HS-27A (cell line): ENCODE results near the gene TMIGD3.

Experiments
- DNase-seq: peaks from one replicate; pipeline ENCODE4 v3.0.0-alpha.2; 2012; ENCODE audit warnings: low read depth, missing footprints

TMIGD3 gene

DNA sequence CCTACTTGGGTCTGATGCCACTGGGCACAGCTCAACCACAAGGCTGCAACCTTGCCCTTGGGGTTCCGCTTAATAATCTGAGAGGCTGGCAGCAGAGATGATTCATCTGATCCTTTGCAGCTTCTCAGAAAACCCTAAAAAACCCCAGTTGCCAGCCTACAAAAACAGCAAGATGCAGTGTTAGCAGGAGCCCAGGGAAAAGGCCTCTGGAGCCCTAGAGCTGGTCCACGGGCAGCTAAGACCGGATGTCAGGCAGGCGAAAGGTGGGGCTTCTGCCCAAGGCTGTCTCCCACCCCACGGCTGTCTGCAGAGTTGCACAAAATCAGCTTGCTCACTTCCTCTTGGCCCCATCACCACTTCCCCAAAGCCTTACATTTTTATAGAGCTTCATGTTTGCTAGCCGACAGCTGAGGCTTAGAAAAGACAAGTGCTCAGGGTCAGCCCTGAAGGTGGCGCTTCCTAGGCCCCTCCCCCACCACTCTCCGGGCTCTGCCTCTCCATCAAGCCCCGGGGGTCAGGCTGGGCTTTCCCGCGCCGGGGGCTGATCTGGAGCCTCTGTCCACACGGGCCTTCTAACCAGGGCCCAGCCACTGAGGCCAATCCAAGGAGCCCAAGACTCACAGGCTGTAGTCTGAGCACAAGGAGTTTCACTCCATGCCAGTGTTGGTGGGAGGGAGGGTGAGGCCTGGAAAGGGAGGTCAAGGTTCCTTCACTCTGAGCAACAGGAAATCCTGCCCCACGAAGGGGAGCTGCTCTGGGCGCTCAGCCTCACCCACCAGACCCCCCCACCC, 4.2 kb upstream of the TMIGD3 start:
- peak; percentile 39 for DNase-seq

DNA sequence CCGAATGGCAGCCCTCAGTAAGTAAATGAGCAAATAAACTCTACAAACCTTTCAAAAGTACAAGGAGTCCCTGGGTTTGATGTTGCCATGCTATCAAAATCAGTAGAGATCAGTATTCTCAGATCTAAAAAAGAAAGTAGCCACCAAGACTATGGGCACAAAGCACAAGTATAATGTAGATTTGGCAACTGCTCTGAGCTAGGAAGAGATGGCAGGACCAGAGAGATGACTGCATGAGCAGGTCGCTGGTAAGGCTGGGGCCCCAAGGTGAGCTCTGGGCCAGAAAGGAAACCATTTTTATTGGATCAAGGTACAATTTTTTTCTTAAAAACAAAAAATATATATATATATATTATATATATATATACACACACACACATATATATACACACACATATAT, 3.1 kb upstream of the TMIGD3 start:
- no peak for DNase-seq

DNA sequence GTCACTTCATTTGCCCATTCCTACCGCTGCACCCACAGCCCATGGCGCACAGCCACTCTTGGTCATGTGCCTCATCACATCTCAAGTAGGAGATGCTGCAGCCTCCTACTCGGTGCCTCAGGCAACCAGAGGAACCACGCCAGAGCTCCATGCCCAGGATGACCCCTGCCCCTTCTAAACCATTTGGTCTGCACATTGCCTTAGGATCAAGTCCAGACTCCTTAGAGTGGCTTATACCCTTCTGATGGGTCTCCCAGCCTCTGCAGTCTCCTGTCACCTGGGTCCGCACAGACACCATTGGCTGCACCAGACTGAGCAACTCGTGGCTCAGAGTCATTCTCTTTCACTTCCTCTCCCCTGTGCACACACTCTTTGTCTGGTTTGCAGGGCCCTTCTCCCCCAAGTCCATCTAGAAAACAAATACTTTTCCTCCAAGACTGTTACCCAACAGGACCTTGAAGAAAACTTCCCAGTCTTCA, 2.2 kb upstream of the TMIGD3 start:
- no peak for DNase-seq

DNA sequence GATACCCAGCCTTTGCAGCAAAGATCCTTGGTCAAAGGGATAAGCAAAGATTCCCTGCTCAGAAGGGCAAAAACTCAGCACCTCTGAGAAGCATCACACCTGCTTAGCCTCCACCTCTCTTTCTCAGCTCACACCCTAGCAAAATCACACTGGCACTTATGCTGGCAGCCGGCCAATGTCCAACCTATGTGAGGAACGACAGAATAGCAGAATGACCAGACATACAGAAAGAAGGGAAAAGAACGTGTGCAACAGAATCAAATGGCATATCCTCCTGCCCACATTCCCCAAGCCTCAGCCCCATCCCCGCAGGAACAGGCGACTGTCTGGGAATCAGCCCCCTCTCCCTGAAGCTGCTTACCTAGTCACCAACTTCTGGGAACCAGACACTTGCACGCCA, 664 bp upstream of the TMIGD3 start:
- DNase-seq = no peak

DNA sequence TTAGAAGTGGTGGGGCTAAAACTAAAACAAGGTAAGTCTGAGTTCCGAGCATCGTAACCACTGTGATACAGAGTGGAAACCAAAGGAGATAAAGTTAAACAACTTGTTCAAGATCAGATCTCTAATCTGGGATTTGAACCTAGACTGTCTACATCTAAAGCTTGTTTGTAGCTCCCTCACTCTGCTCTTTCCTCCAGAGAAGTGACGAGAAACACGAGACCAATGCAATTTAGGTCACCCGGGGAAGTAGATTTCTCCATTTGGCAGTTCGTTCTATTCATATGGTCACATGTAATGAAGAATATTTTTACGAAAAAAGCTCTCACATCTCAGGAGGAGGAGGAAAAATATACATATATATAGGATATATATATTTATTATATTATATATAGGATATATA, 1.8 kb downstream of the TMIGD3 start:
- DNase-seq = no peak

DNA sequence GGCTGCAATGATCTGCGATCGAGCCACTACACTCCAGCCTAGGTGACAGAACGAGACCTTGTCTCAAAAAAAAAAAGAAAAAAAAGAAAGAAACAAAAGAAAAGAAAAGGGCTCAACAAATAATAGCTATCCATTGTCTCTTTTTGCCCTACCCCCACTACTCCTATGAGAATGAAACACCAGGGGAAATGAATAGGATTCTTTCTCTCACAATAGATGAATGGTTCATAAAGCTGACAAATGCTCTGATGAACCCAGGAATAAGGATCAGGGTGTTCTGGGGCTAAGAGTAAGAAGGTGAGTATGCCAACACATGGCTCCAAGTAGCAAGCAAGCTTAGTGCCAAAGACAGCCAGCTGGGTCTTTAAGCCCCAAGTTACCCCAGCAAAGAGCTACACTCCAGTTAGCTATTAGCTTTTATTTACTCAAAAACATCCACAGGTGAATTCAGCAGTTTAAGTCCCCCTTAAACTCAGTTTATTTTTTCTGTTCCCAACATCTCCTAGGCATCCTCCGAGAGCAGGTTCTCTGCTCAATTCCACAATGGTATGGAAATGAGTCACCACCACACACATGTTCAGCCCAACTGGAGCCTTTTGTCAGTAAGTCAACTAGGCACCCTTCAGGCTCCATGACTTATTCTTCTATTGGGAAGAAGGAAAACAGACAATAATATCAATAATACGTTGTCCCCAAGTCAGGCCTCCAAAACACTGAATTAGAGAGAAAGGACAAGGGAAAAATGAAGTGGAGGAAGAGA, 4.2 kb downstream of the TMIGD3 start:
- DNase-seq = no peak

DNA sequence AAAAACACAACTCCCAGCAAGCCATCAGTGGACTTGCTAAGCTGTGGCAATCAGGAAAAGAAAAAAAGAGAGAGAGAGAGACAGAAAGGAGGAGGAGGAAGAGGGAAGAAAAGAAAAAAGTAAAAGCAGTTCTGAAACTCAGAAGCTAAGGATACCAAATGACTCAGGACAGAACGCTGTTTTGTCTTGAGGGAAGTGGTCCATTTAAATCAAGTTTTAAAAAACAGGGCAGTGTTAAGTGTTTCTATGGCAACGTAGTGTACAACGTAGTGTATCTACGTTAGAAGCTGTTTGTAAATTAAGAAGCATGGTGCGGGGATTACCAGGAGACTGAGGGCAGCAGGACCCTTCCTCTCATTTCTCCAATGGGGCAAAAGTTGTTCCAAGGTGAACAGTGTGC, 5.8 kb downstream of the TMIGD3 start:
- DNase-seq = no peak

DNA sequence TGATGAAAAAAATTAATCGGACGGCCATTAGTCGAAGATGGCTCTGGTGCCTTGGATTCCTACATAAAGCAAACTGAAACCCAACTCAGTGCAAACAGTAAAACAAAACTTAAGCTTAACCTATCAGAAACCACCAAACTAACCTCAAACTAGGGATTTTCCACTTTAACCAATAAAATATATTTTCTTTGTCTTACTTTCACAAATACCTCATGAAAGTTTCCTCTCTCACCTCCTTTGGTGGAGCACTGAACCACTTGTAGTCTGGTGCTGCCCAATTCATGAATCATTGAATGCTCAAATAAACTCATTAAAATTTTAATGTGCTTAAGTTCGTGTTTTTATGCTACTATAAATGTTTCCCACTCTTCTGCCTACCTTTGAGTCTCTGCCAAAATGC, 7.0 kb downstream of the TMIGD3 start:
- no peak for DNase-seq

DNA sequence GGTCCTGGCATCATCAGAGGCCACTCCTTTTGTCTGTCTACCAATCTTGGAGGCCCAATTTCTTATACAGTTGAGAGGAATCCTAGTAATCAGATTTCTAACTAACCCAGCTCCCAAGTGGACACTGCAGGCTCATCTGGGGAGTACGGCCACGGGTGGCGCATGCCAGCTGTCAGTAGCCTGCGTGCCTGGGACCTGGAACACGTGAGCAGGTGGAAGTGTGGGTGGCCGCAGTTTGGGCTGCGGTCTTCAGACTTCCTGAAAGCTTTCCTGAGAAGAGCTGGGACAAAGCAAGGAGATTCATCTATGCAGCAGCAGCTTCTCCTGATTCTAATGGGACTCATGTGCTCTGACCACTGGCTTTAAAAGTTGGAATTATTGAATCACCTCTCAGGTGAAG, 12.4 kb downstream of the TMIGD3 start:
- no peak for DNase-seq

DNA sequence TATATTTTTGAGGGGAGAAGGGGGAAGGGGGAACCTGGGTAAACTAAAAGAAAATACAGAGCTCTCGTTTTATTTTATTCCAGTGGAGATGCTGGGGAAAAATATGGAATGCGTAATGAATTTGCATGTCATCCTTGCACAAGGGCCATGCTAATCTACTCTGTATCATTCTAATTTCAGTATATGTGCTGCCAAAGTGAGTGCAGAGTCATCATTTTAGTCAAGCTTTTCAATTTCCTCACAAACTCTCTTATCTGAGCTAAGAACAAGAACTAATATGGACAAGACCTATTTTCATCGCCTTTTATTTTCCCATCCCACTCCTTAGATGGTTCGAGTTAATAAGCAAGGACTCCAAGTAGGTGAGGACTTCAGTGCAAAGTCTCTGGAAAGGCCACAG, 13.2 kb downstream of the TMIGD3 start:
- DNase-seq = no peak

DNA sequence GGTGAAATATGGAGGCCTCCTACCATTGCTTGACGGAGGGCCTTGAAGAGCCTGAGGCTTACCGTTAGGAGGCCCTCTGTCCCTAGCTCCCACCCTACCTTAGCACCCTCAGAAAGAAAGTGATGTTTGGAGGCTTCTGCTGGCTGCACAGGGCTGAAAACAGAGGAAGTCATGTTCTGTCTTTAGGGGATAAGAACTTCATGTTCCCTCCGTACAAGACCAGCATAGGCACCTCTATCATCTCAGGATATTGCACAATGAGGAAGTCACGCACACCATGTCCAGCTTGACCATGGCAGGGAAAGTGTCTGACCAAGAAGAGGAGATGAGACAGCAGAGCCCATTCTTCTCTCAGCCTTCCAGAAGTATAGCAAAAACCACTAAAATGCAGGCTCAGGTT, 13.8 kb downstream of the TMIGD3 start:
- no peak for DNase-seq

DNA sequence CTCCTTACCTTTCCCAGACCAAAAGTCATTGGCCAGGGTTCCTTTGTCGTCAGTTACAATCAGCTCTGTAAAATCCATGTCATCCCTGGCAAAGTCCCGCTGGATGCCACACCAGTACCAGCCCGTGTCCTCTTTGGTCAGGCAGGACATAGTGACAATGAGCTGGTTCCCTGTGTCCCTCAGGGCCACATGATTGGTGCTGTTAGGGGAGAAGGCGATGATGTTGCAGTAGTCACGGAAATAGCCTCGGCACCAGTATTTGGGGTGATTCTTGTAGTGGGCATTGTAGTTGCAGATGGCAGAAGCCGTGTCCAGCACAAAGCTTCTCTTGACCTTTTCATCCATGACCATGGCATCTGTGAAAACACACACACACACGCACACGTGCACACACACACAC, 14.8 kb downstream of the TMIGD3 start:
- DNase-seq = no peak

DNA sequence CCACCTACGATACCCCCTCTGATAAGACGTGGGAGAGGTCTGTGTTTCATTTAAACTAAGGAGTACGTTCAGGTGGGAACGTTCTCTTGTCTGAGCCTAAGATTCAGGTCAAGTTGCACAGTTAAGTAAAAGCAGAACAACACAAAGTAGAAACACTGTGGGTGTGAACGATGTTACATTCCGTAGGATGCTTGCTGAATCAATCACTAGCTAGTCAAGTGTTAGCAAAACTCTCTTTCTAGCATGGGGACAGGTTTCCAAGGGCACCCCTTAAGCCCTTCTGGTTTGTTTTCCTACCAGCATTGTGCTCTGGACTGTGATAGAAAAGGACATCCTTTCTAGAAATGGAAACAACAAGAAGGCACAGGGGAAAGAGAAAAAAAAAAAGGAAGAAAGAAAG, 16.3 kb downstream of the TMIGD3 start:
- DNase-seq = no peak

DNA sequence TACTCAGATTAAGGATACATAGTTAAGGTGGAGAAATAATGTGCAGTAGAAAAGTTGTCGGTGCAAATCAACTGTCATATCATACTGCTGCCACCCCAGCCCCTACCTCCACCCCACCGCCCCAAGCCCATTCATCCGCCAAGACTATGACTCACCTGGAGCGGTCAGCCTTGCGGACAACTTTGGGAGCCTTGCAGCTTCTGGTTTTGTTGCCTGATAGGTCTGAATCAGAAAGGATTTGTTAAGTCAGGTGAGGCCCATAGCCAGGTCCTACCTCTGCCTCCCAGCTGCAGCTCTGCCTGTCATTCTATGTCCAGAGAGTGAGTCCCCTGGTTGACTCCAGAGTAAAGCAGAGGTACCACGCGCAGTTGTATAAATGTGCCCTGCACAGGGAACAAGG, 17.0 kb downstream of the TMIGD3 start:
- no peak for DNase-seq

DNA sequence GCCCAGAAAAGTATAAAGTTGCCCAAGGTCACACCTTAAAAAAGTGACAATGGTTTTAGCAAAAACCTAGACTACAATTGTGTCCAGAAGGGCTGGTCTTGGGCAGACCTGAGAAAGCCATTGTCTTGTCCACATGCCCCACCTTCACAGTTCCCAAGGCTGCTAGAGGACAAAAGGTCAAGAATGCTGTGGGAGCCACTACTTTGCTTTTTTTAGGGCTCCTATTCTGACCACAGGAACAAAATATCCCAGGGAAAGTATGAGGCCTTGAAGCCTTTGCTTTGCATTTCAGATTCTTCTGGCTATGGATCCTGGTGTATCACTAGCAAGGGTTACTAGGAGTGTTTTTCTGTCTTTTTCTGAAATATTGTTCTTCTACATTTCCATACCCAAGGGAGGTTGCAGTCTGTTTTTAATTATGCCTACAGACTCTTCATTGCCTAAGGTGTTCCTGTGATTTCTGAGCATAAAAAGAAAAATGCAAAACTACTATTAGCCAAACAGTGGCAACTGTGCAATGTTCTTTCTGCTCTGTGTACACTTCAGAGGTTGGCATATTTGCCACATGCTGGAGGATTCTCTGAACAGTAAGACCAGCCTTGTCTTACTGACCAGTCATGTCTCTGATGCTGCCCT, 18.9 kb downstream of the TMIGD3 start:
- DNase-seq = no peak

DNA sequence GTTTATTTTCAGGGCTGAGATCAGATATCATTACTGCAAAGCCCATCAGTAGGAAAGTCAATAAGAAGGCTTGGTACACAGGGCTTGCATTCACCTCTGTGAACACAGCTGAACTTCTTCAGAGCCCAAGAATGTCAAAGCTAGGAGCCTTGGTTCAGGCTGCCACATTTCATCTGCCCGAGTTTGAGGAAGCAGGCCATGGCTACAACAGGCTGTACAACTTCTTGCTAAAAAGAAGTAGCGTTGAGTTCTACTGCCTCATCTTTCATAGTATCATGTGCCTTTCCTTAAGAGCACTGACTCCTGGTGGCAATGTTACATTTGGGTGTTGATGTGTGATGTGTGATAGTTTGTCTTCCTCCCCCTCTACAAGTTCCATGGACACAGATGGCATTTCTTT, 19.6 kb downstream of the TMIGD3 start:
- DNase-seq = no peak

DNA sequence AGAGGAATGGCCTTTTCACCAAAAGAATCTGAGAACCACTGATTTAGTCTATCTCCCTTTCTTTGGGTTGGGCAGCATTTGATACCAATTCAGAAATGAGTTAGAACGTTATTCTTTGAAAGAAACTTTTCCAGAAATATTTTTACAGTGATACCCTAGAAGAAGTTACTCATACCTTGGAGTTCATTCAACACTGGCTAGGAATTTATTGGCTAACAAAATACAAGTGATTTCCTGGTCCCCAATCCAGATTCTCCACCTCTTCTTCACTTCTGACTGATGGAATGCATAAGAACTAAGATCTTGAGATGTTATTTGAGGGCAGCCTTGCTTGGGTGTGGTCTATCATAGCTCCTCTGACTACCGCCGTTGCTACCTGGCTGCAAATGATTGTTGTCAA, 20.3 kb downstream of the TMIGD3 start:
- no peak for DNase-seq

DNA sequence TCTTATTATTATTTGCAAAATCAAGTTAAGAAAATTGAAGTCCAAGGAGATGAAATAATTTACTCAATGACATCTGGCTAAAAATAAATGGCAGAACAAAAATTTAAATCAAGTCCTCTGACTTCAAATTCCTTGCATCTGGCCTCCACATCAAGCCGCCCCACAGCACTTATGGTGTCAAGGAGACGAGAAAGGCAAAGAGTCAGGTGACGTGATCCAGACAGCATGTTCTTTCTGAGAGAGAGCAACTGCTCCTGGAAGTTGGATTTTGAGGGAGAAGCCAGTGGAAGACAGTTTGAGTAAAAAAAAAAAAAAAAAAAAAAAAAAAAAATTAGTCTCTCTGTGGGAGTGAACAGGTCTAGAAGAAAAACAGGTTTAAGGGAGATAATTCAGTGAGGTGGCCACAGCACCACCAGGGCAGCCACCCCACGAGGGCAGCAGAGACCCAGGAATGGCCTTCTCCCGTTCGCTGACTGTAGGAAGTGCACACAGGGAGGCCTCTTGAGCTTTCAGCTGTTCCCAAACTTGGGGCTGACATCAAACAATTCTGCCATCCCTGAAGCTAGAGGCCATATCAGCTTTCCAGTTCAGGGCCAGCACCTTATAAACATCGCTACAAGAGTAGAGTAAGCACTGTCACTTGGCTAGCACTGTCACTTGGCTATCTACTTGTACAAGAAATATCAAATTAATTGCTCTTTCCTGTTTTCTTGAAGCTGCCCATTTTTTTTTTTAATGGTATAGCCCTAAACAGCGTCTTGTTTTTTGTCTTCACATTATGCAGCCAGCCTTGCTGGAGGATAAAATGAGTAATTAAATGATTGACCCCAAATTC, 21.8 kb downstream of the TMIGD3 start:
- DNase-seq = peak; percentile 20

DNA sequence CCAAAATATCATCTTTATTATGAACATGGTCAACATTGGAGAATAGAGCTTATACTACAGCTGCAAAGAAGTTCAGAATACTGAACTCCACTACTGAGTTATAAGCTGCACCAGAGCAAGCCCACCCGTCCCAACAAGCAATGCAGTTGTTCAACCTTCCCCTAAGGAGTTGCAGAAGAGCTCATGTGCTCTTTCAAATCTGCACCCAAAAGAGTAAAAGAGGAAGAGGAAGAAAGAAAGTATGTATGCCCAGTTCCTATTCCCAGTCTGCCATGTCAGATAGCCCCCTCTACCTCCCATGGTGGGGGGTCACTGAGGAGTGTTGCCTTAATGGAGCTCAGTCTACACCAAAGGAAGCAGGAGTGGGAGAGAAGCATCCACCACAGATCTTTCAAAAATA, 22.8 kb downstream of the TMIGD3 start:
- DNase-seq = no peak

DNA sequence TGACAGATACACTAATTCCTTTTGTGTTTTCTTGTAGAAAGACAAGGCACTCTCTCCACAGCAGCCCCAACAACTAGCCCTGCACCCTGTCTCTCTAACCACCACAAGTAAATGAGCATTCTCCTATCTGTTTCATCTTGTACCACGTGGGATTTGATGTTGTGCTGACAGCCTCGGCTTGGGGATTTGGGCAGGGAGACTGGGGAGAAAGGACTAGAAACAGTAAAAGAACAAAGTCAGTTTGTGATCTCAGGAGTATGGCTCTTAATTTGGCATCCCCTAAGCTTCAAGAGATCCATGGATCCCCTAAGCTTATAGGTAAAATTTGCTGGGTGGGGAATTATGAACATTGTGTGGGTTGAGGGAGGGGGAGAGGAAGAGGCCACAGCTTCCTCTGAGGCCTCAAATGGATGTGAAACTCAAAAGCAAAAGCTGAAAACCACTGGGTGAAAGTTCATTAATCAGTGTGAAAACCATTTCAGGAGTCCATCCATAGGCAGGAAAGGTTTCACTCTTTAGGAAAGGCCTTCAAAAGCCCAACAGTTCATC, 26.6 kb downstream of the TMIGD3 start:
- no peak for DNase-seq

DNA sequence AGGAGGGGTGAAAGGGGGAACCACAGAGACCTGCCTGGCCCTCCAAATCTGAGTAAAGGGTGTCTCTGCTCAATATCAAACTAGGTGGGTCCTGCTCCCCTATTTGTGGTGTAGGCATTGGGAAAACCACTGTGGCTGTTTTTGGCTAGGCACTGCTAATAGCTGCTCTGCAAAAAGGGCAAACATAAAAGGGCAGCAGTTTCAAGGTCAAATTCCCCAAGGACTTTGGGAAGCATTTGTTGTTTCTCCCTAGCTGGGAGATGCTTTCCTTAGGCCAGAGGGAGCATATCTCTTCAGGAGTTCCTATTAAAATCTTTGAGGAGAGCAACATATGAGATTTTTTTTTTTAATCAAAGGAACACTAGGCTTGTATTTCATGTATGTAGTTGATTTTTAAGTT, 27.2 kb downstream of the TMIGD3 start:
- DNase-seq = no peak

DNA sequence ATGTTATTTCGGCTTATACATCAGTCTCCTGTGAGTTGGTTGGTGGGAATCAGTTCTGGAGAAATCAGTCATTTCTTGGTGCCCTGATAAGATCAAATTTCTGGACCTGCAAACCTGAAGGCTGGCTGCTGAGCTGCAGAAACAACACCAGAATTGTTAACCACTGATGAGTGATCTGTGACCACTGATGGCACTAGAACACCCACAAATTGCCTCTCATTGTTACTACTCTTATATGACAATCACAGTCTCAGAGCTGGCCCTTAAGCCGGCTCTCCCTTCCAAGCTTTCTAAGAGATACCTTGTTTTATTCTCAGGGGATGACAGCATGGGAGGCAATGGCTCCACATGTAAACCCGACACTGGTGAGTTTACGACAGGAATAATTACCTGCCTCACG, 27.7 kb downstream of the TMIGD3 start:
- no peak for DNase-seq
